Lung microvascular endothelial cell (primary cell): Measurements from ENCODE around the gene IGSF21. TPM values are rescaled to one million over a fixed set of nuclear protein-coding genes. Genes with fewer than 3 reads are reported as not detected.
"Not testable (repeated sequence)": the region's sequence is repeated elsewhere in the genome, so short reads cannot be mapped to it uniquely, and the experiment has no call there.

ENCODE experiments used
- DNase-seq, 2 donors: peaks; one replicate each; pipeline versions ENCODE4 v3.0.0 to v3.0.0-alpha.2; 2010; ENCODE audit warnings: low read depth in 2 of 2
- total RNA-seq: library from RNA; depleted of rRNA; stranded (reverse); fragments of >200 nt; gene quantifications from 2 replicates; pipeline ENCODE4 v1.2.1, GENCODE V29; 2014

Gene IGSF21
- total RNA-seq, 1 donor from 2014 or later, result not detected

- no peak for DNase-seq
These were observed 290.0 kb downstream of the IGSF21 start for GRCh38 chr1:18397641-18398040.

GRCh38 chr1:18398791-18399530 is 291.4 kb downstream of the IGSF21 start:
- no peak for DNase-seq

GRCh38 chr1:18400347-18401102 is 292.9 kb downstream of the IGSF21 start:
- DNase-seq, result no peak

- DNase-seq, result no peak
These were observed 294.3 kb downstream of the IGSF21 start for GRCh38 chr1:18401921-18402320.

GRCh38 chr1:18404460-18404859 is 296.9 kb downstream of the IGSF21 start:
- no peak for DNase-seq

GRCh38 chr1:18407166-18408045 is 299.8 kb downstream of the IGSF21 start:
- DNase-seq, result no peak

- no peak for DNase-seq
These were observed 301.2 kb downstream of the IGSF21 start for GRCh38 chr1:18408656-18409370.

GRCh38 chr1:18409609-18410237 is 302.1 kb downstream of the IGSF21 start:
- no peak for DNase-seq

GRCh38 chr1:18410407-18410806 is 302.8 kb downstream of the IGSF21 start:
- no peak for DNase-seq

GRCh38 chr1:18411321-18411720 is 303.7 kb downstream of the IGSF21 start:
- DNase-seq, result no peak

GRCh38 chr1:18411820-18412641 is 304.4 kb downstream of the IGSF21 start:
- DNase-seq, result no peak

- no peak for DNase-seq
These were observed 305.3 kb downstream of the IGSF21 start for GRCh38 chr1:18412882-18413353.

- no peak for DNase-seq
These were observed 306.1 kb downstream of the IGSF21 start for GRCh38 chr1:18413541-18414305.

- DNase-seq, result no peak
These were observed 306.7 kb downstream of the IGSF21 start for GRCh38 chr1:18414321-18414720.

- no peak for DNase-seq
These were observed 307.4 kb downstream of the IGSF21 start for GRCh38 chr1:18414872-18415447.

GRCh38 chr1:18415448-18416027 is 307.9 kb downstream of the IGSF21 start:
- no peak for DNase-seq

- DNase-seq, result not testable (repeated sequence)
These were observed 308.5 kb downstream of the IGSF21 start for GRCh38 chr1:18416126-18416525.
